HUES48 (cell line): ENCODE results near the gene GNB1L.

Experiments used
- H3K27ac ChIP-seq: one replicate; pipeline ENCODE4 v1.7.0; 2013; ENCODE audit warnings: low read depth, low read length, inconsistent platforms
- H3K27me3 ChIP-seq: 2 replicates; pipeline ENCODE4 v1.6.1; 2013; ENCODE audit warnings: mild to moderate bottlenecking, low read length; ENCODE audit not compliant: control insufficient read depth, insufficient read depth
- H3K36me3 ChIP-seq: 2 replicates; pipeline ENCODE4 v1.6.1; 2013; ENCODE audit warnings: low read length; ENCODE audit not compliant: control insufficient read depth, insufficient read depth
- H3K4me1 ChIP-seq: 2 replicates; pipeline ENCODE4 v1.6.1; 2013; ENCODE audit warnings: mild to moderate bottlenecking, low read length; ENCODE audit not compliant: control insufficient read depth, insufficient read depth
- H3K4me3 ChIP-seq: 2 replicates; pipeline ENCODE4 v1.5.1; 2013; ENCODE audit warnings: mild to moderate bottlenecking, low read depth, low read length
- H3K9ac ChIP-seq: 2 replicates; pipeline ENCODE4 v1.6.1; 2013; ENCODE audit warnings: mild to moderate bottlenecking, low read depth, low read length, moderate library complexity
- H3K9me3 ChIP-seq: 2 replicates; pipeline ENCODE4 v1.6.1; 2013; ENCODE audit warnings: low read length; ENCODE audit not compliant: control insufficient read depth, insufficient read depth

GNB1L gene

DNA sequence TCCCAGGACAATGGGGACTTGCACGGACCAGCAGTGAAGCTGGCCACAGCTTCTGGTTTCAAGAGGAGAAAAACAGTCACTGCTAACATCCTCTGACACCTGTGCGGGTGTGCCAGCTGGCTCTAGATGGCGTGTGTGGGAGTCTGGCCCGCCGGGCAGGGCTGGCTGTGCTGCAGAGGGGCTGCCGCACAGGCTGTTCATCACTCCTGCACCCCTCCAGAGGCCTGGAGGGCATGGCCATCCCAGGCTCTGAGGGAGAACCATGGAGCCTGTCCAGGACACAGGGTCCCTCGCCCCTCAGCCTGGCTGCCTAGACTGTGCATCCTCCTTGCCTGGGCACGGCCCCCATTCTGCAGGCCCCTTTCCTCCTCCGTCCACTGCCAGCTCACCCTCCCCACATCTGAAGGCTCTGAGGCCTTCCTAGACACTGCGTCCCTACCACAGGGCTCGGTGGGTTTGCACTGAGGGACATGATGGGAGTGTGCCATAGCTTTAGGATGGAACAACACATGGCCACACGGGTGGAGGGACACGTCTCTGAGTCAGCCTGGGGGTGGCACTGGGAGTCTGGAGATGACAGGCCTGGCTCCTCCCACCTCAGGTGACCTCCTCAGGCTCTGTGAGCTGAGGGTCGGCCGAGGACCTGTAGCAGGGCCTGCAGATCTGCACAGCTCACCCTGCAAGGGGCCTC, 42.1 kb upstream of the GNB1L start:
- no peaks in the 10 kb centered on the region for H3K36me3 ChIP-seq
- no peak overlapping the region for H3K27ac ChIP-seq
- peaks cover 10% of the 10 kb centered on the region for H3K4me1 ChIP-seq
- no peaks in the 10 kb centered on the region; the same call in 1 of the 2 replicates for H3K27me3 ChIP-seq
- no peak overlapping the region for H3K9ac ChIP-seq
- H3K9me3 ChIP-seq: no peaks in the 10 kb centered on the region
- H3K4me3 ChIP-seq: no peak overlapping the region

DNA sequence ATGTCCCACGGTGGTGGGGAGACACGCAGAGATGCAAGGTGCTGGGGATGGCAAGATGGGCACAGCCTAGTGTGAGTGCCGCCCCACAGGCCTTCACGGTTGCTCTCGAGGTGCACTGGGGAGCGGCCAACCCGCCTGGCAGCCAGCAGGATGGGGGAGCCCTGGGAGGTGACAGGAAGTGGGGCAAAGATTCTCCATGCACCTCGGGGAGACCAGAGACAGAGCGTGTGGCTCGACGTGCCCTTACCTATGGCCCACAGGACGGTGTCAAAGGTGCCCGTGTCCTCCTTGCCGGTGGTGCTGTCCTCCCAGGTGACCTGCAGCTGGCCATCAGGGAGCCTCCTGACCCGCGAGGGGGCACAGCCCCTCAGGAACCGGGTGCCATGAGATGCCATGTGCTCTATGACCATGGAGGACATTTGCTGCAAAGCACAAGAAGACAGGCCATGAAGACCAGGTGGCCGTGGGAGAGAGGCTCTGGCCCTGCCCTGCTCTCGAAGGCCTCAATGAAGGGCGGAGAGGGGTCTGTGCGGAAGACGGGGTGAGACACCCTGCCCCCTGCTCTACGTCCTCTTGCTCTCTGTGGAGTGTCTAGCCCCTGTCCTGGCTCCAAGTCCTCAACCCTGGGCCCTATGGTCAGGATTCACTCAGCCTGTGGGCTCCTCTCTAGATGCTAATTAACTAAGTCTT, 40.6 kb upstream of the GNB1L start:
- H3K4me1 ChIP-seq: peaks cover 21% of the 10 kb centered on the region
- H3K36me3 ChIP-seq: no peaks in the 10 kb centered on the region
- H3K9me3 ChIP-seq: no peaks in the 10 kb centered on the region
- no peak overlapping the region for H3K27ac ChIP-seq
- H3K4me3 ChIP-seq: no peak overlapping the region
- H3K27me3 ChIP-seq: no peaks in the 10 kb centered on the region; the same call in 1 of the 2 replicates
- no peak overlapping the region for H3K9ac ChIP-seq

DNA sequence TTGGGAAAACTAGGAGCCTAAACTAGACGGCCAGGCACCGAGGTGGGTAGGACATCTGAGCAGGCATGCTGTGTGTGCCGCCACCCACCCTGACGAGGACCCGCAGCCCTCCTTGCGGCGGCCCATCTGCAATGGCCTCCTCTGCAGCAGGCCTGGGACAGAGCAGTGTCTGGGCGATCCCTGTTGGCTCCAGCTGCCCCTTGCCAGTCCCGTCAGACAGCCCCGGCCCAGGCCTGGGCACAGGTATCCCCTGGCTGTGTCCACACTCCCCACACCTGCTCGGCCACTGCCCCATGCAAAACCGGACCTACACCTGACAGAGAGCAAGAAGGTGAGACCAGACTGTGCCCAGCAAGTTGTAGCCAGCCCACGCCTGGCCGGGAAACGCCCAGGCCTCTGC, 38.7 kb upstream of the GNB1L start:
- Histone ChIP-seq H3K27ac (no peak overlapping the region), H3K4me3 (no peak overlapping the region), H3K9me3 (no peaks in the 10 kb centered on the region), H3K9ac (no peak overlapping the region), H3K4me1 (peaks cover 25% of the 10 kb centered on the region), H3K27me3 (no peaks in the 10 kb centered on the region; the same call in 1 of the 2 replicates), H3K36me3 (no peaks in the 10 kb centered on the region)

GRCh38 chr22:19892925-19893324, 38.3 kb upstream of the GNB1L start:
- no peak overlapping the region for H3K9ac ChIP-seq
- H3K27me3 ChIP-seq: no peaks in the 10 kb centered on the region; the same call in 1 of the 2 replicates
- H3K4me3 ChIP-seq: no peak overlapping the region
- peaks cover 25% of the 10 kb centered on the region for H3K4me1 ChIP-seq
- H3K36me3 ChIP-seq: no peaks in the 10 kb centered on the region
- no peak overlapping the region for H3K27ac ChIP-seq
- no peaks in the 10 kb centered on the region for H3K9me3 ChIP-seq

DNA sequence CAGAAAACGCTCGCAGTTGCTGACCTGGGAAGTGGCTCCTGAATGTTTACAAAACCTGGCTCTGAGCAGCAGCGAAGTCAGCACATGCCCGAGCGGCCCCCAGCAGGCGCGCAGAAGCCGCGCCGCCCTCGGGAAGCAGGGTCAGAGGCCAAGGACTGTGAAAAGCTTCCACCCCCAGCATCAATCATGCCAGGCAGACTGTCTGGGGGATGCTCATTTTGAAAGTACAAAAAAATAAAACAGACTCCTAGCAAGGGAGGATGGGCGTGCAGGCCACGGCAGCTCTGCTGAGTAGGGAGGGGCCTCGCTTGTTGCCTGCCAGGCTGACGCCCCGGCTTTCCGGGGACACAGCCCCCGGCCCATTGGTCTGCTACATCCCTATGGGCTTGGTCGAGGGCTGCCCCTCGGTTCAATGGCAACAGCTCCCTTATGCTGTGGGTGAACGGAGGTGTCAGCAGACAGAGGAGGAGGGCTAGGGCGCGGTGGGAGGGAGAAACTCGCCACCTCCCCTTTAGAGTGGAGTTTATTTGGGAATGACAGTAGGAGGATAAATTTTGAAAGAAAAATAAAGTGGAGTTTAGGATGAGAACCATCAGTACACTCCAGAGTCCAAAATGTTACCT, 37.7 kb upstream of the GNB1L start:
- no peaks in the 10 kb centered on the region for H3K9me3 ChIP-seq
- no peaks in the 10 kb centered on the region for H3K36me3 ChIP-seq
- no peak overlapping the region for H3K4me3 ChIP-seq
- no peaks in the 10 kb centered on the region; the same call in 1 of the 2 replicates for H3K27me3 ChIP-seq
- H3K4me1 ChIP-seq: peaks cover 25% of the 10 kb centered on the region
- peak overlapping the region; percentile 90 for H3K27ac ChIP-seq
- peak overlapping the region; percentile 49; the same call in 1 of the 2 replicates for H3K9ac ChIP-seq

- H3K9ac ChIP-seq: peak overlapping the region; percentile 49; the same call in 1 of the 2 replicates
- H3K4me3 ChIP-seq: no peak overlapping the region
- H3K4me1 ChIP-seq: peaks cover 25% of the 10 kb centered on the region
- no peaks in the 10 kb centered on the region; the same call in 1 of the 2 replicates for H3K27me3 ChIP-seq
- H3K9me3 ChIP-seq: no peaks in the 10 kb centered on the region
- peak overlapping the region; percentile 90 for H3K27ac ChIP-seq
- H3K36me3 ChIP-seq: no peaks in the 10 kb centered on the region
Observed at GRCh38 chr22:19891317-19892256, 36.9 kb upstream of the GNB1L start.

DNA sequence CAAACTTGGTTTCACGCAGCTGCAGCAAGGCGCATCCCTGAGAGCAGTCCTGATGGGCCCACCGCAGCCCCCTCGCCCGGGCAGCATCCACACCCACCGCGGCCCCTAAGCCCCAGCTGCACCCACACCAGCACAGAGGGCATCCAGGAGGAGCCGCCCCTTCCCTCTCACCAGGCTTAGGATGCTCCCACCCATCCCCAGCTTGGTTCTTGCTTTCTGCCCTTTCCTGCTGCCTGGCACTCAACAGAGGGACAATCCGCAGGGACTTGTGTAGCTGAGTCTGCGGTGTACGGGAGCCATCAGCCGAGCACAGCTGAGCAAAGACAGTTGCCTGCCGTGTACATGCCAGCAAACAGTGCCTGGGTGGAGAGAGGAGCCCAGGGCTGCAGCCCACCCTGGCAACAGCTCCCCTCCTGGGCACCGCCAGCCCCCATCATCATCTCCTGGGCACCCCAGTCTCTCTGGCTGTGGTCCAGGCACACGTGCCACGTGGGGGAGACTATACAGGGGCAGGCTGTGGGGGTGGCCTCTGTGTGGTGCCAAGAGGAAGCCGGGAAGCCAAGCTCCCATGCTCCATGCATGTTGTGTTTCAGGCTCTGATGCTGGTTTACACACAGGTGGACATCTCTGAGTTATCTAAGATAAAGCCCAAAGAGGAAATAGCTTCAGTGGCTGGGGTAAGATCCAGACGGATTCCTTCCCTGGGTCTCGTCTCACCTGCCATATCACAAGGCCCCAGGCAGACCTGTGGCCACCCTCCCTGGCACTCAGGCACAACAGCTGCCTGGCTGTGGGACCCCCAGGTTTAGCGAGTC, 36.0 kb upstream of the GNB1L start:
- Histone ChIP-seq H3K27me3 (no peaks in the 10 kb centered on the region; the same call in 1 of the 2 replicates), H3K9me3 (no peaks in the 10 kb centered on the region), H3K36me3 (no peaks in the 10 kb centered on the region), H3K4me3 (no peak overlapping the region), H3K9ac (no peak overlapping the region), H3K27ac (peak overlapping the region; percentile 90), H3K4me1 (peaks cover 25% of the 10 kb centered on the region)

- Histone ChIP-seq H3K9ac (no peak overlapping the region), H3K9me3 (no peaks in the 10 kb centered on the region), H3K4me3 (no peak overlapping the region), H3K36me3 (no peaks in the 10 kb centered on the region), H3K4me1 (peaks cover 25% of the 10 kb centered on the region), H3K27me3 (no peaks in the 10 kb centered on the region; the same call in 1 of the 2 replicates), H3K27ac (no peak overlapping the region)
Observed at GRCh38 chr22:19889951-19890350, 35.3 kb upstream of the GNB1L start.

DNA sequence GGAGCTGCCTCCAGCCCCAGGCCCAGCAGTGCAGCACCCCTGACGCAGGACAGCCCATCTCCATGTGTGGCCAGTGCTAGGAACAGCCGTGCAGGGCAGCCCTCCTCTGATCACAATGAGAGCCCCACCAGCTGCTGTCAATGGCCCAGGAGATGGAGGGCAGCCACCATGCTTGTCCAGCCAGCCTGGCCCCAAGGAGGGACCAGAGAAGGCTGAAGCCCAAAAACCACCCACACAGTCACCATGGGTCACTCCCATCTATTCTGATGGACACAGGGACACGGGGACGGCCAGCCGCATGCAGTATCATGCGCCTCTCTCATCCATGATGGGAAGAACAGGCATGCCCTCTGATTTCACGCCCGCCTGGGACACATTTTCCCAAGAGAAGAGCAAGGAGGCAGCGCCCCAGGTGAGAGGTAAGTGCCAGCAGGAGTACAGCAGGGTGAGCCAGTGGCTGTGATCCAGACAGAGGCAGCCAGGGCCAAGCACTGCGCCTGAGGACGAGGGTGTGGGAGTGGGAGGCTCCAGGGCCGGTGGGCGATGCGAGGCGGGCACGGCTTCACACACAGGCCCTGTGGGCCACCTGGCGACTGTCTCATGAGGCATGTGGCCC, 33.6 kb upstream of the GNB1L start:
- Histone ChIP-seq H3K4me1 (peaks cover 25% of the 10 kb centered on the region), H3K36me3 (no peaks in the 10 kb centered on the region), H3K4me3 (no peak overlapping the region), H3K27me3 (no peaks in the 10 kb centered on the region; the same call in 1 of the 2 replicates), H3K27ac (no peak overlapping the region), H3K9me3 (no peaks in the 10 kb centered on the region), H3K9ac (no peak overlapping the region)
